Measurements from ENCODE around the gene TMEM204.
"Not testable (repeated sequence)": the region's sequence is repeated elsewhere in the genome, so short reads cannot be mapped to it uniquely, and the experiment has no call there.

Gene TMEM204

DNA sequence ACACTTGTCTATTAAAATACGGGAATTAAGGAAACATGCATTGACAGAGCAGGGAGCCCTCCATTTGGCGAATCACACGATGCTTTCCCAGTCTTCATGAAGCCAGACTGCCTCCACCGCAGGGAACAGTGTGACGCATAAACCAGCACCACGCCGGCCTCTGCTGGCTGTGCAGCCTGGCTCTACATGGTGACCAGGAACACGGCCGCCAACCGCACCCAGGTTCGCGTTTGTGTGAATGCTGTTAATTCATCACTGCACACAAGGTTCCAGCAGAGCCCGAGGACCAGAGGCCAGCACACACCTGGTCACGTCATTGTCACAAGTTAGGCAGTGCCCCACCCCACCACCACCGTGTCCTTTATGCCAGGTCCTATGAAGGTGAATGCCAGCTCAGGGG, 26.7 kb downstream of the TMEM204 start:
- DNase-seq: no peak

- DNase-seq: no peak
These were observed 27.4 kb downstream of the TMEM204 start for GRCh38 chr16:1560866-1561265.

- DNase-seq: no peak
These were observed 27.8 kb downstream of the TMEM204 start for GRCh38 chr16:1561266-1561665.

GRCh38 chr16:1561836-1562235, 28.4 kb downstream of the TMEM204 start:
- no peak for DNase-seq

DNA sequence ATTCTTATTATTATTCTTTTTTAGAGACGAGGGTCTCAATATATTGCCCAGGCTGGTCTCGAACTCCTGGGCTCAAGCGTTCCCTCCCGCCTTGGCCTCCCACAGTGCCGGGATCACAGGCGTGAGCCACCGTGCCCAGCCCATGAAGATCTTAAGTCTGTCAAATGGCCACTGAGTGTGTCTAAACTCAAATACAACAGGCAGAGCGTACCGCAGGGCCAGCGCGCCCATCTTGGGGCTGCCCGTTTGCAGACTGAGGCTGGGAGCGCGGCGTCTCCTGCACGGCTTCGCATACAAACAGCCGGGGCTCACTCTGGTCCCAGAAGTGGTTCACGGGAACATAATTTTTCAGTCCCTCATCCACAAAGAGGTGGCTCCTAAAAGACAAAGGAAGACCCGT, 30.3 kb downstream of the TMEM204 start:
- DNase-seq: no peak

- no peak for DNase-seq
These were observed 30.9 kb downstream of the TMEM204 start for GRCh38 chr16:1564325-1564724.

DNA sequence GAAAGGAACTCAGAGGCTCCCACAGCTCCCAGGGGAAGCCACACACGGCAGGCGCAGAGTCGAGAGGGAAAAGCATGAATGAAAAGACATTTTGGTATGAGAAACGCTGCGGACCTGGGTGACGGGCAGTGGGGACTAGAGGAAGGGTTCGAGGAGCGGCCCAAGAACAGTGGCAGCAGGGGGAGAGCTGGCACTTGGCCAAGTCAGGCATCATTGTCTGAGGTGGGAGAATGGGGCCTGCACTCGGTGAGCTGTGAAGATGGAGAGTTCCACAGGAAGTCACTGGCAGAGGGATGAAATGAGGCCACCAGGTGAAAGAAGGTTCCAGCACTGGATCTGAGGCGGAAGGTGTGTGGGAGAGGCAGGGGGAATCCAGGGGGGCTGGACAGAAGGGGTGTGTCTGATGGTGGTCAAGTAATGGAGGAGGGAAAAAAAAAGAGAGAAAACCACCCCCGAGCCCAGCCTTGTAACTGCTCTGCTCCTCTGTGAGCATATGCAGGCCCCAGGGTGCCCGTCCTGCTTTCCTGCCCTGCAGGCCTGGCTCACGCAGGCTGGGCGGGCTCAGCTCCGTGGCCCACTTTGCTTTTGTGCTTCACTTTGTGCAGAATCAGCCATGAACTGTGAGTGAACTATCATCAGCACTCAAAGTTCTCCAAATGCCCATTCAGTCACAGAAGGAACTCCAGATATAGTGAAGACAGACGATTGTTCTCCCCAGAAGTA, 31.8 kb downstream of the TMEM204 start:
- no peak for DNase-seq

GRCh38 chr16:1567988-1568387, 34.5 kb downstream of the TMEM204 start:
- no peak for DNase-seq

GRCh38 chr16:1571012-1571671, 37.7 kb downstream of the TMEM204 start:
- DNase-seq: no peak

DNA sequence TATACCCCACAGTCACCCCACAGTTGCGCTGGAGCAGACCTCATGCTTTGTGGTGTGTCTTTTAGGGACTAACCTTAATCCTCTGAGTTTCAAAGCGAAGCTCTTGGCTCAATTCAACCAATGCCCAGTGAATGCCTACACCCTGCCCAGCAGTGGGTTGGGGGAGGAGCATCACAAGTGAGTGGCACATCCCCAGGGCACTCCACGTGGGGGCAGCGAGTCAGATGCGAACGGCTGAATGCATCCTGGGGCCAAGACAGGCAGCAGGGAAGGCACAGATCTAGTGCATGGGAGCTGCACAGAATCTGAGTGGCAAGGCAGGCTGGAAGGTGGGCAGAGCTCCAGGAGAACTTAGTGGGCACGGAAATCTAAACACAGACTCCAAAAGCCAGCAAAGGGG, 39.2 kb downstream of the TMEM204 start:
- DNase-seq: no peak

- no peak for DNase-seq
These were observed 39.8 kb downstream of the TMEM204 start for GRCh38 chr16:1573301-1573700.

DNA sequence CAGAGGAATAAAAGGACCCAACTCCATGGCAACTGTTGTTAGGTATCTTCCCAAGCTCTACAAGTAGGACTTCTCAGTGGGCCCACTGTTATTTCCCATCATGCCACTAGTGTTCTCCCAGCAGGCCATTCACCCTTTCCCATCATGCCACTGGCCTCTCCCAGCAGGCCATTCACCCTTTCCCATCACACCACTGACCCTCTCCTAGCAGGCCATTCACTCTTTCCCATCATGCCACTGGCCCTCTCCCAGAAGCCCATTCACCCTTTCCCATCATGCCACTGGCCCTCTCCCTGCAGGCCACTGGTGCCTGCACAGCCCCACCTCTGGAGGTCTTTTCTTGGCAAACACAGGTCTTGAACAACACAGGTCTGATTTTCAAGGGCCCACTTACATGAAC, 42.1 kb downstream of the TMEM204 start:
- no peak for DNase-seq

DNA sequence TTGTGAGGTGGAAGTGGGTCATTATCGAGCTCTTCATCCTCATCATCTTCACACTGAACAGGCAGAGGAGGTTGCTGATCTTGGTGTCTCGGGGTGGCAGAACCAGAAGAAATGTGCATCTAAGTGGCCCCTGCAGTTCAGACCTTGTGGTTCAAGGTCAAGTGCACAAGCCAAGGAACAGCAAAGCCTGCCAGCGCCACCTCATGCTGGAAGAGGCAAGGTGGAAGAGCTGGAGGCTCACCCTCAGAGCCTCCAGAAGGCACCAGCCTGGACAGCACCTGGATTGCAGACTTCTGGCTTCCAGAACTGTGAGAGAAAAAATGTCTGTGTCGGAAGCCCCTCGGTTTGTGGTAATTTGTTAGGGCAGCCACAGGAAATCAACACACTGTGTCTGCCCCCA, 45.7 kb downstream of the TMEM204 start:
- DNase-seq: peak in 1 of 5 donors; percentile 13

- no peak for DNase-seq
These were observed 46.8 kb downstream of the TMEM204 start for GRCh38 chr16:1580256-1580655.

DNA sequence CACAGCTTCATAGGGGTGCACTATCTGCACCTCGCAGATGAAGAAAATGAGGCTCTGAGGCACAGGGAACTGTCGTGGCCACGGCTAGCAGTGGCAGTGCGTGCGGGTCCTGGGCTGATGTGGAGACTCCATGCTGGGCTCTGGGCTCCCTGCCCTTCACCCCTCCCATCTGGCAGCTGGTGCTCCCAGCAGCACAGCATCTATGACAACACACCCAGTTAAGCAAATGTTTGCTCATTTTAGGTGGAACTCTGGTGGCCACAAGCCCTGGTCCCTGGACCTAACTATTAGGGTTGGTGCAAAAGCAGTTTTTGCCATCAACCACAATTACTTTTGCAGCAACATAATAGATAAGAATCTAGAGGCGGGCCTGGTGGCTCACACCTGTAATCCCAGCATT, 47.5 kb downstream of the TMEM204 start:
- DNase-seq: no peak

GRCh38 chr16:1581804-1582203, 48.3 kb downstream of the TMEM204 start:
- DNase-seq: no peak

DNA sequence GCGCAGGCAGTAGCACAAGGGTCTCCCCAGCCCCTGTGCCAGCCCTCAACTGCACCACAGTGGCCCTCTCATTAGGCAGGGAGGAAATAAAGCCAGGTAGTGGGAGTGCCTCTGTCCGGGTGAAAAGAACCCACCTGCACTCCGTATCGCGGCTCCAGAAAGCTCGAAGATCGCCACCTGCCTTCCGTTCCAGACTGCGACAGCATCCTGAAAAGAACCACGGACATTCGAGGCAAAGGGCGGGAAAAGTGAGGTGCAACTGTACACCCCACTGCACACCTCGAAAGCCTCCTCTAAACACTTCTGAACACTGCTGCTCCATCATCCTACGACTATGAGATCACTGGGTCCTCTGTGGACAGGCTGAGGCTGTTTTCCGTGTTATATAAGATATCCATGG, 49.7 kb downstream of the TMEM204 start:
- no peak for DNase-seq

DNA sequence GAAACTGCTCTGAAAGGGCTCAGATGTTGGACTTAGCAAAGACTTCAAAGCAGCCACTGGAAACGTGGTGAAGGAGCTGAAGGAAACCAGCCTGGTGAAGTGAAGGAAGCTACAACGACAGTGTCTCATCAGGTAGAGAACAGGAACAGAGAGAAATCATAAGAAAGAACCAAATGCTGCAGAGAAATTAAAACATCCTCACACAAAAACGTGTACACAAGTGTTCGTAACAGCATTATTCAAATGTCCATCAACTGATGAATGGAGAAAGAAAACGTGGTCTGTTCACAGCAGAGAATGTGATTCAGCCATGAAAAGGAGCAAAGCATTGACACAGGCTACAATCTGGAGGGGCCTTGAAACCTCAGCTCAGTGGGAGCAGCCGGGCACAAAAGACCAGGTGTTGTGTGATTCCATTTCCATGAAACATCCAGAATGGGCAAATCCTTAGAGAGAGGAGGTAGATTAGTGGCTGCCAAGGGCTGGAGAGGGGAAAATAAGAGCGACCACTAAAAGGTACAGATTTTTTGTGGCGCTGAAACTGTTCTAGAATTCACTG, 51.5 kb downstream of the TMEM204 start:
- no peak for DNase-seq

DNA sequence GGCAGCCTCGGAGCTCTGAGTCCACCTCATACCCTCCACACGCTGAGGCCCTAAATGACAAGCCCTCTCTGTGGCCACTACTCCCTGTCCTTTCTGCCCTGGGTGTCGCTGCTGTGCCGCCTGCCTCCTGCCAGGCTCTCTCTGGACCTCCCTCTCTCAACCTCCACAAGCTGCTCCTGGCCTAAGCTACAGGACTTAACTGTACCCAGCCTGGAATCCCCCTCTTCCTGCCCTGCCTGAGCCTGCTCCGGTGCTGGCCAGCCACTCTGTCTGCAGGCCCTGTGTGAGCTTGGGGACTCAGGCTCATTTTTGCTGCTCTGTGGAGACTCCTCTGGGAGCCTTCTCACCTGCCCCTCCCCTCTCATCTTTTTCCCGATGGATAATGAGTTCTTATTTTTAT, 56.9 kb downstream of the TMEM204 start:
- no peak for DNase-seq

DNA sequence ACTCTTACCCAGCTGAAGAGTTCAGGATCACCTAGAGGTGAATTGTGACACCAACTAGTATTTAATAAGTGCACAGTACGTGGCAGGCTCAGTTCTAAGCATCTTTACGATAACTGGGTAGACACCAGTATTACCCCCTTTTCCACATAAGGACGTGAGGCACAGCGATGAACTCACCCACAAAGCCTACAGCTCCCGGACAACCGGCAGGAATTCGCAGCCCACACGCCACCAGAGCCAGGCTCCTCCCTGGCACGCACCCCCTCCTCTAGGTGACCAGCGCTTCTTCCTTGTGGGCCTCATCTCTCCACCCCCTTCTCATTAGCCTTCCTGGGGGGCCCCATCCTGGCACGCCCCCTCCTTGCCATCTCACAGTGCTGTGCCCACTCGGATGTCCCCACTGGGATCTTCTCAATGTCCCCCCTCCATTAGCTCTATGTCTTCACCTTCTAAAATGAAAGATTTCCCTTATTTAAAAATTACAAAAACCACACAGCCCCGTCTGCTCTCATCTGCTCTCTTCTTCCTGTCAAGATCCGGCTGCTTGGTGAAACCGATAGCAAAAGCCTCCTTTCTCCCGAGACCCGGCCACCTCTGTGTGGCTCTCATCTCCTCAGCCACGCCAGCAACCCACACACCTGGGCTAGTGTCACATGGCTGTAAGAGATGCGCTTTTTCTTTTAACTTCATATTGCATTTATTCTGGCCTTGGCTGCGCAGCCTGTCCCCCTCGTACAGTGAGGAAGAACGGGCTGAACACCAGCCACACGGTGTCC, 57.7 kb downstream of the TMEM204 start:
- no peak for DNase-seq

DNA sequence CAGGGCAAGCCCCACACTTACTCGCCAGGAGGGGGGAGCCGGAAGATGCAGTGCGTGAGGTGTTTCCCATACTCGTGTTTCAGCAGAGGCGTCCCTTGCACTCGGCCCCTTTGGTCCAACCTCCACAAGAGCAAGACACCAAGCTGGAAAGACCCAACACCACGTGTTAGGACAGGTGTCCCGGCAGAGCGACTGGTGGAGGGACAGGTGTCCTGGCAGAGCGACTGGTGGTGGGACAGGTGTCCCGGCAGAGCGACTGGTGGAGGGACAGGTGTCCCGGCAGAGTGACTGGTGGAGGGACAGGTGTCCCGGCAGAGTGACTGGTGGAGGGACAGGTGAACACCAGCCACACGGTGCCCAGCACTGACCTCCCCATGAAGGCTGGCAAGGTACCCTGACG, 59.0 kb downstream of the TMEM204 start:
- no peak for DNase-seq

GRCh38 chr16:1595511-1595910, 62.0 kb downstream of the TMEM204 start:
- DNase-seq: not testable (repeated sequence)

GRCh38 chr16:1596516-1596915, 63.0 kb downstream of the TMEM204 start:
- DNase-seq: no peak

- DNase-seq: no peak
These were observed 63.7 kb downstream of the TMEM204 start for GRCh38 chr16:1597154-1597553.

Data from T-helper 1 cell (primary cell).